GM21825 (cell line): ENCODE data around the gene SPEG.

ENCODE experiments used
- ATAC-seq: cut with Tn5 transposase; IDR thresholded peaks from one replicate; pipeline ENCODE4 v1.9.1; 2021; ENCODE audit warnings: mild to moderate bottlenecking, moderate library complexity; ENCODE audit not compliant: unreplicated experiment

Gene SPEG

GRCh38 chr2:219475697-219476651, 41.3 kb downstream of the SPEG start:
- no peak for ATAC-seq

GRCh38 chr2:219476652-219477151, 42.1 kb downstream of the SPEG start:
- ATAC-seq = no peak

GRCh38 chr2:219477179-219477578, 42.5 kb downstream of the SPEG start:
- no peak for ATAC-seq

GRCh38 chr2:219477815-219478214, 43.2 kb downstream of the SPEG start:
- ATAC-seq = no peak

GRCh38 chr2:219478916-219479315, 44.3 kb downstream of the SPEG start:
- no peak for ATAC-seq

GRCh38 chr2:219480004-219480403, 45.4 kb downstream of the SPEG start:
- ATAC-seq = no peak

GRCh38 chr2:219482674-219483405, 48.2 kb downstream of the SPEG start:
- ATAC-seq = no peak

- ATAC-seq = no peak
Observed at GRCh38 chr2:219483451-219484342, 49.1 kb downstream of the SPEG start.

- ATAC-seq = no peak
Observed at GRCh38 chr2:219484343-219485200, 49.9 kb downstream of the SPEG start.

- no peak for ATAC-seq
Observed at GRCh38 chr2:219485201-219485580, 50.5 kb downstream of the SPEG start.

GRCh38 chr2:219486380-219486959, 51.8 kb downstream of the SPEG start:
- ATAC-seq = no peak

GRCh38 chr2:219488149-219488843, 53.7 kb downstream of the SPEG start:
- ATAC-seq = no peak

GRCh38 chr2:219488844-219489194, 54.2 kb downstream of the SPEG start:
- ATAC-seq = no peak

GRCh38 chr2:219489315-219489714, 54.7 kb downstream of the SPEG start:
- ATAC-seq = no peak

- ATAC-seq = no peak
Observed at GRCh38 chr2:219490186-219490585, 55.5 kb downstream of the SPEG start.

GRCh38 chr2:219490600-219491130, 56.0 kb downstream of the SPEG start:
- no peak for ATAC-seq

GRCh38 chr2:219491278-219491963, 56.8 kb downstream of the SPEG start:
- no peak for ATAC-seq

GRCh38 chr2:219492575-219492974, 57.9 kb downstream of the SPEG start:
- no peak for ATAC-seq
